NAMALWA (cell line): Measurements from ENCODE around the gene DIAPH2.

ENCODE experiments used
- DNase-seq: peaks from one replicate; pipeline ENCODE4 v3.0.0-alpha.2; 2015; ENCODE audit warnings: low spot score

The DIAPH2 gene

DNA sequence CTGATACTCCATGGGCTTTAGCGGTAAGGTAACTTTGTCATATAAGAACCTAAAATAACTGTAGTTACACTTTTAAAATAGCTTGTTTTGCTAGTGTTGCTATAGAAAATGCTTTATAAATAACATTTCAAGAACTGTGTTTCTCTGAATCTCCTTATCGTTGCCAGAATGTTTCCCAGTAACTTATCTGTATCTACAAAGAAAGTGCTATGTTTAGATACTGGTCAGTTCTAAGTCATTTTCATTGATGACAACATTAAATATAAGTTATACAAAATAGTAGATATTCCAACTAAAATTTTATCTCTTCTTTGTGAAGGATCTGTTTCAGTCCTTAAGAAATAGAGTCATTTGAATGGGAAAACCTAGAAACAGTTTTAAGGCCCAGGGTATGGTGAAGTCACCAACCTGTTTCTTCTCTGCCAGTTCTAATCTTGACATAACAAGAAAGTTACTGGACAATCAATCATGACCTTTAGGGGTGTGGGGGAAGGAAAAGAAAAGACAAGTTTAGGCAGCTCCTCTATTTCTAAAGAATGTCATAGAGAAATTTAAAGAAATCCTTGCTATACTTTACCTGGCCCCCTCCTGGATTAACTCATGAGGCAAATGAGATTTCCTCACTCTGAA, 625.0 kb downstream of the DIAPH2 start:
- DNase-seq, result no peak

DNA sequence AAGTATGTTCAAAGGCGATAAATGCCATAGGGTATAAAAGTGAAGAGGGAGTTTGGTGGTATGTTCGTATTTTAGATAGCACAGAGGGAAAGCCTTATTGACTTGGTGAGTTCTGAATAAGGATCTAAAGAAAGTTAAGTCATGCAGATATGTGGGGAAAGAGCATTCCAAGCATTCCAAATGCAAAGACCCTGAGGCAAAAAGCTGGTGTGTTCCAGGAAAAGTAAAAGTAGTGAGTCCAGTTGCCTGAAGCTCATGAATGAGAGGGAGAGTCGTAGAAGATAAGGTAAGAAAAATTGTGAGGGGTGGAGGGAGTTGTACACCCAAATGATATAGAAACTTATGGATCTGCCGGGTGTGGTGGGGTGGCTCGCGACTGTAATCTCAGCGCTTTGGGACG, 625.7 kb downstream of the DIAPH2 start:
- no peak for DNase-seq

DNA sequence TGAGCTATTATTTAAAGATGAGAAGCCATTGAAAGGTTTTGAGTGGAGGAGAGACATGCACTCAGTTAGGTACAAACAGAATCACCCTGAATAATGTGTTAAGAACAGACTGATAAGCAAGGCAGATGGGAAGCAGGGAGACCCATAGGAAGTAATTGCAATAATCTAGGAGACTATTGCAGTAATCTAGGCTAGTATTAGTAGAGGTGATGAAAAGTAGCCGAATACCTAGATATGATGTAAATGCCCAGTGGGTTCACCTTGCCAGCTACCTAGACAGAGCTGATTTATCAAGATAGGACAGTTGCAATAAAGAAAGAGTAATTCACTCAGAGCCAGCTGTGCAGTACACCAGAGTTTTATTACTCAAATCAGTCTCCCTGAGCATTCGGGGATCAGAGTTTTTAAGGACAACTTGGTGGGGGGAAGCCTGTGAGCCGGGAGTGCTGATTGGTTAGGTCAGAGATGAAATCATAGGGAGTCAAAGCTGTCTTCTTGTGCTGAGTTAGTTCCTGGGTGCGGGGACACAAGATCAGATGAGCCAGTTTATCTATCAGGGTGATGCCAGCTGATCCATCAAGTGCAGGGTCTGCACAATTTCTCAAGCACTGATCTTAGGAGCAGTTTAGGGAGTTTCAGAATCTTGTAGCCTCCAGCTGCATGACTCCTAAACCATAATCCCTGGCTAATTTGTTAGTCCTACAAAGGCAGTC, 626.6 kb downstream of the DIAPH2 start:
- no peak for DNase-seq

DNA sequence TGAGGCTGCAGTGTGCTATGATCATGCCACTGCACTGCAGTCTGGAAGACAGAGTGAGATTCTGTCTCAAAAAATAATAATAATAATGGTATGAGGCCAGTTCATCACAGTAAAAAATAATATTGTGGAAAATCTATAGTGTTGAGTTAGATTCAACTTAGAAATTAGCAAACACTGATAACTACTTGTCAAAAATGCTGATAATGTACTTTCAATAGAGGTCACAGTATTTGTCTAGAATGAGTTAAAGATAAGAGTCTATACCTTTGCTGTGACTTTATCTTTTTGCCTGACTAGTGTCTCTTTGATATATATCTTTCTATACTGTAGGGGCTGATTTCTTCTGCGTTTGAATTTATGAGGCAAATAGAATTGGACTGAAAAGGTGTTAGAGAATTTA, 629.7 kb downstream of the DIAPH2 start:
- no peak for DNase-seq

DNA sequence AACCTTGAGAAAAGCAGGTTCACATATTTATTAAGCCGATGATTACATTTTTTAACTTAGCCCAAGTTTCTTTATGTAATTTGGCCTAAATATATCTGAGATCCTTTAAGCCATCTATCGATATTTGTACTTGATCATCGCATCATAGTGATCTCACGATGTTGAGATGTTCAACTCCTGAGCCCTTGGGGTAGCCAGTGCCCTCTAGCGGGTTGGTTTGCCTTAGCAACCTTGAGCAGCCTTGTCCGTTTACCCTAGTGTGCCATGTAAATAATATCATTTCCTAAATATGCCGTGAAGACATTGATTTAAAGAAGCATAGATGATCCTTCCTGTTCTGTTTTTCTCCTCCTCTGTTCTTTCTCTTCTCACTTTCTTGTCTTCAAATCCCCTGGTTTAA, 631.3 kb downstream of the DIAPH2 start:
- no peak for DNase-seq

DNA sequence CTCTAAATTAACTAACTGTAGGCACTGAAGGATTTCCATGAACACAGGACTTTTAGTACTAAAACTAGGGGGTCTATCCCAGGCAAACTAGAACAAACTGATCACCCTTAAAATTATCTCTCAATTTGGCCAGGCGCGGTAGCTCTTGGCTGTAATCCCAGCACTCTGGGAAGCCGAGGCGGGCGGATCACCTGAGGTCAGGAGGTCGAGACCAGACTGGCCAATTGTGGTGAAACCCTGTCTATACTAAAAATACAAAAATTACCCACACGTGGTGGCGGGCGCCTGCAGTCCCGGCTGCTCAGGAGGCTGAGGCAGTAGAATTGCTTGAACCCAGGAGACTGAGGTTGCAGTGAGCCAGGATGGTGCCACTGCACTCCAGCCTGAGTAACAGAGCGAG, 635.7 kb downstream of the DIAPH2 start:
- DNase-seq, result no peak

DNA sequence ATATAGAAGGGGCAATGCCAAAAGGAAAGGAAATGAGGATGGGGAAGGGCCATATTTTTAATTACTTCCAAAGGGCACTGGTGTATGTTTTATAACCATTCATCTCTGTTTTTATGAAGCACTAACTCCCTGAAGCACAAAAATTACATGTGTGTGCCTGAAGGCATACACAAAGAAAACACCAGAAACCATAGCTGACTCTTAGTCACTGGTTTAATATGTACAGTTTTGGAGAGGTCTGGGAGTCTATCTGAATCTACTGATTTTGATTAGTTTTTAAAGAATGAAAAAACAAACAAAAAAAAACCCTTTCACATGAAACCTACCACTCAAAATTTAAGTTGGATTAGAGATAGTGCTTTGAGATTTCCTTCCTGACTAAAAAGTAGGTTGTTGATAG, 637.8 kb downstream of the DIAPH2 start:
- DNase-seq, result no peak

DNA sequence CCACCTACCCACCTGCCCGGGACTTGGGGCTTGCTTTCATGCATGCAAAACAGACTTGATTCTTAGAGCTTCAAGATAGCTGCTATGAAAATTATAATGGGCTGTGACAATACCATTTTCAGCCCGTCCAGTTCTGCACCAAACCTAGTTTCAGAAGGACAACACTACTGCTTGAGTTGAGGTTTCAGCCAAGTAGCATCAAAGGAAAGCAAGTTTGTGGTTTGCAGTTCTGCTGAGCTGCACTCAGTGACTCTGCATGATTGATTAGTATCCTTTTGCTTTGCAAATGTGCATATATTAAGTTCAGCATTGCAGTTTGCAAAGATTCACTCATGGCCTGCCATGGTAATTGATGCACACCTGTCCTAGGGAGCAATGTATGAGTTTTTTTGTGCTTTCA, 641.8 kb downstream of the DIAPH2 start:
- peak; percentile 51 for DNase-seq

DNA sequence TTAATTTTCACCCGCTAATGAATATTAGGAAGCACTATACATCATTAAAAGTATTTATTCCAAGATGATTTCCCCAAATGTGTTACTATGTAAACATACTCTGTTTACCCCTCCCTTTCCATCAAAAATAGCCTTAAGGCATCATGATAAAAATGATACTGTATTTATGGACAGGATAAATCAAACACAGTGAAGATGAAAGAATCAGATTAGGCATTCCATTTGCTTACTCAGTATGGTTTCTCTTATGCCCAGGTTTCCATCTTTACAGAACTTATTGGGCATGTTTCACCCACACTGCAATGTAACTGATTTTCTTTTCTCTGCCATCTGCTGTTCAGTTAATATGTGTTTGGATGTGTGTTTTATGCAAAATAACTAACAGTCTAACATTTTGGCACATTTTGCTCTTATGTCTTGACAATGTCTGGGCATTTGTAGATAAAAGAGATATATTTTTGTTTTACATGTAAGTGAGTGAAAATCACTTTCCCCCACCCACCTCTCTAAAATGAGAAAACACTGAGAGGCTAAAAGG, 644.3 kb downstream of the DIAPH2 start:
- DNase-seq, result no peak

DNA sequence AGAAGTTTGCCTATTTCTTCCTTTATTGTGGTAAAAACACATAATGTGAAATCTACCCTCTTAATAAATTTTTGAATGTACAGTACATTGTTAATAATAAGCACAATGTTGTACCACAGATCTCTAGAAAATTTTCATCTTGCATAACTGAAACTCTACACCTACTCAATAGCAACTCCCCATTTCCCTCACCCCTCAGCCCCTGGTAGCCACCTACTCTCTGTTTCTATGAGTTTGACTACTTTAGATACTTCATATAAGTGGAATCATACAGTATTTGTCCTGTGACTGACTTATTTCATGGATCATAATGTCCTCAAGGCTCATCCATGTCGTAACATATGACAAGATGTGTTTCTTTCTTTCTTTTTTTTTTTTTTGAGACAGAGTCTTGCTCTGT, 645.5 kb downstream of the DIAPH2 start:
- DNase-seq, result no peak

DNA sequence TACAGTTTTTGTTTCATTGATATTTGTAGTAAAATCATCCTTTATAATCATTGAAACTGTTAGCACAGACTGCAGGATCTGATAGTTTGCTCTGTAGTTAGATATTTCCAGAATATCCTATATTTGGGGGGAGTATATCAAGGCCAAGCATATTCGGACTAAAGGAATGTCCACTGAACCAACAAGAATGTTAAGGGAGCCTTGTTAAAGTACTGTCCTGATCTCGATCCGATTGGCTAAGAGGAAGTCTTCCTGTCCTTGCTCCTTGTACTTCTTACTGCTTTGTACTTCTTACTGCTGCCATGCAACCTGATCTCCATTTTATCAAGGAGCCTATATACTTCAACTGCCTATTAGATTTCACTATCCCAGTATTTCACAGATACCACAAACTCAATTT, 648.3 kb downstream of the DIAPH2 start:
- DNase-seq, result no peak

DNA sequence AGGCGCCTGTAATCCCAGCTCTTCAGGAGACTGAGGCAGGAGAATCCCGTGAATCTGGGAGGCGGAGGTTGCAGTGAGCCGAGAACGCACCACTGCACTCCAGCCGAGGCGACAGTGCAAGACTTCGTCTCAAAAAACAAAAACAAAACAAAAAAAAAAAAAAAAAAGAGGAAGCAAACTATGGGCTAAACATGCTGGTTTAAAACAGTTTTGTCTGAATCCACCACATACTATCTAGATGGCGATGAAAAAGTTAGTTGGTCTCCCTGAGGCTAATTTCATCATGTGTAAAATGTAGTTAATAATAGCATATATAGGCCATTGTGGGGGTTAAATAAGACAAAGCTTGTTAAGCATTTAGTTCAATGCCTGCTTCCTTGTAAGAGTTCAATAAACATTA, 650.2 kb downstream of the DIAPH2 start:
- DNase-seq, result peak; percentile 19

DNA sequence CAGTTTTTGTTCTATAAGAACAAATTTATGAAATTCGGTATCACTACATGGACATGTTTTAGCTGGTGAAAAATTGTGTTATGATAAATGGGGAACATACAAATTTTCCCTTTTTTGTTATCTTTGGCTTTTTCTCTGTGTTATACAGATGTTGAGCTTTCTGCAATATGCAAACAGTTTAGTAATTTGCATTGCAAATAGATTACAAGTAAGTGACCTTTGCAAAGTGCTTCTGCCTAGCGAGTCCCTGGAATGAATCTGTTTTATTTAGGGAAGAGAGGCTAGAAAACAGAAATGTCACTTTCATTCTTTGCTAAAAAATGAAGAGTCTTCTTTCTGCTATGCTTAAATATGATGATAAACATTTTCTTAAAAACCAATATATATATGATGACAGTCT, 660.1 kb downstream of the DIAPH2 start:
- no peak for DNase-seq

DNA sequence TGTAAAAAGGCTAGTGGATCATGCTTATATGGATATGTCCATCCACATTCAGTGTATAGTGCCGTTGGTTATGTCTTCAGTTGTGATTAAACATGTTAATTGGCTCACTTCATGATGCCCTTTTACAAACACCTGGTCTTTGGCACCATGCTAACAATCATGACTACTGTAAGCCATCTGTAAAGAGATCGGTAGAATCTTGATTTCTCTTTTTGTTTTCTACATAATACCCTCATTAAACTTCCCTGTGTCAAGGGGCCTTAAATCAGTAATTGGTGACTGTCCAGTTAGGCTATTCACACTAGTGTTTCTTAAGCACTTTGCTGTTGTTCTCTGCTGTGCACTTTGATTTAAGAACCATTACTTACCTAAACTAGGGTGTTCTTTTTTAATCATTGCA, 674.3 kb downstream of the DIAPH2 start:
- DNase-seq, result no peak

DNA sequence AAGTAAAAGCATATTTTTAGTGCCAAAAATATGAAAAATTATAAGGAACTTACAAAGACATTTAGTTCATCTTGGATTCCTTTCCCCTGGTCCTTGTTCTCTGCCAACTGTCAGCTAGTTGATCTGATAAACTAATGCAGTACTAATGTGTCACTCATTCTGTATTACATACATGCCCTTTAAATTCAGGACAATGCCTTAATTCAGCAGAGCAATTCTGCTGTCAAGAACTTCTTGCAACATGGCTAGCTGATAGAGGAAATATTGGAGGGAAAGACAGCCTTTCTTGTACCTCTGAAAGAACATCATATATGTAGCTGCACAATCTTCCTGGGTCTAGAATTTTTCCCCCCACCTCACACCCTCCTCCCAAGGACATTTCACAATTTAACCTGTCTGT, 679.2 kb downstream of the DIAPH2 start:
- DNase-seq, result no peak

DNA sequence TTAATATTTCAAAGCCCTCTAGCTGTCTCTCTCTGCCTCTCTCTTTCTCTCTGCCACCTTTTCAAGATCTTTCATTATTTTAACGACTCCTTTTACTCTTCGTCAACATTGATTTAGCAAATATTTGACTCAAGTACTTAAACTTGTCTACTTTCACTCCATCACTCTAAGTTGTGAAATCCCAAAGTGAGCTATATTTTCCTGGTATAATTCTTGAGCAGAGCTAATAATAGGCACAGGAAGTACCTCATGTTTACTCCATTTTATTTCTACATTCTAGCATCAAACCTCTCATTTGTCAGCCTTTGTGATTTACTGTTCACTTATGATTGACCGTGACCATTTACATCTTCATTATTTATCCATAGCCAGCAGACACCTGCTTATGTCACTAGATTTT, 681.6 kb downstream of the DIAPH2 start:
- no peak for DNase-seq

DNA sequence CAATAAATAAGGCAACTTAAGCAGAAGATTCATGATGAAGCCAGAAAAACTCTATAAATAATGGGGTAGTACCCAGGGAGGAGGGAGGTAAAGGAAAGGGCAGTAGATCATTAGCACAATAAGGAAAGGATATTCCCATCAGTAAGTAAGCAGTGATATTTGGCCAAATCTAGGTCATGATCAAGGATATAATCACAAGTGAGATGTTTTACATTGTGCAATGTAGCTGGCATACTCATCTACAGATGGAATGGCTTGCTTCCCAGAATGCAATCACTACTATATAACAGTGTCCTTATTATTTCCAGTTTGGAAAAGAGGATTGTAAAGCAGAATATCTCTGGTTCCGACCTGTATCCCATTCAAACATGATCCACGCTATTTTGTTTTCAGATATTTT, 682.5 kb downstream of the DIAPH2 start:
- DNase-seq, result no peak

DNA sequence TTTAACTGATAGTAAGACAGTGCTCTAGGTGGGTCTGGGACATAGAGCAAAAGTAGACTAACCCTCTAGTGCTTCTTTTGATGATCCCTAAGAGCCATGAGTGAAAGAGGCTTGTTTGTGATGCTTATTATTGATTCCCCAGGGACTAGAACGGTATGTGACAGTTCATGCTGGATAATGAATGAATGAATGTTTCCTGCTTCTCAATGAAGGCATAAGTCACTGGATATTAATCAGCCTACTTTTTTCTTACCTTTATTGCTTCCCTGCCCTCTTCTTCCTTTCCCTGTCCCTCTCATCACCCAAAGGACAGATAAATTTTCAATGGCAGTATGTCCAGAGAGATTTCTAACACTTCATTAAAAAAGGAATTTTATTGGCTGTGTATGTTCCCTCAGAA, 685.3 kb downstream of the DIAPH2 start:
- DNase-seq, result no peak

DNA sequence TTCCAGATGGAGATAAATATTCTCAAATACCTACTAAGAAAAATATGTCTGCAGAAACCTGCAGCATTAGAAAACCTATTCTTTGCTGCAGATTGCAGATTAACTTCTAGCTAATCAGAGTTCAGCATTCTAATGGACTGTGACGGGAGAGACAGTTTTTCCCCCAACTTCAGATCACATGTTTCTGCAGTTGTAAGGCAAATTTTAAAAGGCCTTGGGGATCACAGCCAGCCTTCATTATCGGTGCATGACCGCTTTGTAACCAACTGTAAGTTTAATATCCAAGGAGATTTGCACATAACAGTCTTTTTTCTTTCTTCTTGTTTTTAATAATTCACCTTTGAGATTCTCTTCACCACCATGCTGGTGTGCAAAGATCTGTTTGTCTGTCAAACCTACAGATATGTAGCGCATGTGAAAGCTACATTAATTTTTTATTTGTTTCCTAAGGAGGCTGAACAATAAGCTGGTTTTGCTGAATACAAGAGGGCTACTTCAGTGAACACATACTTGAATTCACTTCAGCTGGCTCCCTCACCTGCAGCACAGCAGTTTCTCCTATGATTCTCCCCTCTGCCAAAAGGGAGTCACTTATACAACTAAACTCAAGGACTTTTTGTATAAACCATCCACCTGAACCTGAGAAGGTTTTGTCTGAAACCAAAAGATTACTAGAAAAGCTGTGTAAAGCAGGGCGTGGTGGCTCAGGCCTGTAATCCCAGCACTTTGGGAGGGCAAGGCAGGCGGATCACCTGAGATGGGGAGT, 687.5 kb downstream of the DIAPH2 start:
- DNase-seq, result no peak

DNA sequence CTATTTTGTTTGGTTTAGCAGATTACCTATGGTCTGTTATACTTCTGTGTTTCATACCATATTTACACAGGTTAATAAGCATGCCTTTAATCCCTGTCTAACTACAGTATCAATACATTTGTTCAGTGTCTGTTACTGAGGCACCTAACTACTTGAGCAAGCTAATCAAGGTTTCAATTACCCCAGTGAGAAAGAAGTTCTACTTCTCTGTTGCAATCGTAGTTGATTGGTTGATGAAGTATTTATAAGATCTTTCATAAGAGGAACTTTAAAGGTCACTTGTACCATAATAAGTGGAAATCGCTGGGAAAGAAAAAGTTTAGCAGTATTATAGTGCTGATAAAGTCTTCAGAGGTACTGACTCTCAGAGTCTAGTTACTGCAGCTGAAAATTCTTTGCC, 689.6 kb downstream of the DIAPH2 start:
- no peak for DNase-seq

DNA sequence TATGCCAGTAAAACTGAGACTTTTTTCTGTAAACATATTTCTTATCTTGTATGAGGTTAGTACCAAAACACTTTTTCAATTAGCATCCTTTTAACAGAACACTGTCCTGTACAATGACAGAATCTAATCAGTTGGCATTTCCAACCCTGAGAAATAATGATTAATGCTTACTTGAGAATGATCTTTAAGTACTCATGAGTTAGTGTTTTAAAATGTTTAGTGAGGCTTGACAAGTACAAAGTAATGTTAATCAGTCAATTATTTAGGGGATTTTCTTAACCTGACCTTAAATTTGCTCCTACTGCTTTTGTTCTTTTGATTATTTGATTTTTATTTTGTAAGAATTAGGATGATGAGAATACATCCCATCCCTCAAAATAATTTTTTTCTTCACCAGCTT, 695.6 kb downstream of the DIAPH2 start:
- DNase-seq, result no peak

DNA sequence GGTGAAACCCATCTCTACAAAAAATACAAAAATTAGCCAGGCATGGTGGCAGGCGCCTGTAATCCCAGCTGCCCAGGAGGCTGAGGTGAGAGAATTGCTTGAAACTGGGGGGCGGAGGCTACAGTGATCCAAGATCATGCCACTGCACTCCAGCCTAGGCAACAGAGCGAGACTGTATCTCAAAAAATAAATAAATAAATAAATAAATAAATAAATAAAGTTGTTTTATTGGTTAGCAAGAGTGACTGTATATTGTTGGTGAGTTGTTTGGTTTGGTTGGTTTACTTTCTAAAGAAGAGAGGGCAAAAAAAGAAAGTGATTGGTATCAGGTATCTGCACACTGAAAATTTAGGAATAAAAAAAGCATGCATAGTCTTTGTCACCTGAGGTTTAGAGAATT, 700.0 kb downstream of the DIAPH2 start:
- no peak for DNase-seq

DNA sequence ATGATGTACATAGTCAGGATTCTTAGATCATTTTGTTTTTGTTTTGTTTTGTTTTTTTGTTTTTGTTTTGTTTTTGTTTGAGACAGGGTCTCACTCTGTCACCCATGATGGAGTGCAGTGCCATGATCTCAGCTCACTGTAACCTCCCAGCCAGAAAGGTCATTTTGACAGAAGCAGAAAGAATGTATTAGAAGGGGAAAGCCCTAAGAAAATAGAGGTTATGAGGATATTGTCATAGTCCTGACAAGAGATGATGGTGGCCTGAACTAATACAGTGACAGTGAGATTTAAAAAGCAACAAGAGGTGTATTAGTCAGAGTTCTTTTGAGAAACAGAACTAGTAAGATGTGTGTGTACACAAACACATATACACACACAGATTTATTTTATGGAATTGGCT, 702.4 kb downstream of the DIAPH2 start:
- no peak for DNase-seq
